GM21717 (cell line): ENCODE measurements around the gene CCDC187.

Experiments
- ATAC-seq: cut with Tn5 transposase; IDR thresholded peaks from one replicate; pipeline ENCODE4 v1.9.1; 2021; ENCODE audit warnings: mild to moderate bottlenecking, moderate library complexity; ENCODE audit not compliant: unreplicated experiment

The CCDC187 gene

DNA sequence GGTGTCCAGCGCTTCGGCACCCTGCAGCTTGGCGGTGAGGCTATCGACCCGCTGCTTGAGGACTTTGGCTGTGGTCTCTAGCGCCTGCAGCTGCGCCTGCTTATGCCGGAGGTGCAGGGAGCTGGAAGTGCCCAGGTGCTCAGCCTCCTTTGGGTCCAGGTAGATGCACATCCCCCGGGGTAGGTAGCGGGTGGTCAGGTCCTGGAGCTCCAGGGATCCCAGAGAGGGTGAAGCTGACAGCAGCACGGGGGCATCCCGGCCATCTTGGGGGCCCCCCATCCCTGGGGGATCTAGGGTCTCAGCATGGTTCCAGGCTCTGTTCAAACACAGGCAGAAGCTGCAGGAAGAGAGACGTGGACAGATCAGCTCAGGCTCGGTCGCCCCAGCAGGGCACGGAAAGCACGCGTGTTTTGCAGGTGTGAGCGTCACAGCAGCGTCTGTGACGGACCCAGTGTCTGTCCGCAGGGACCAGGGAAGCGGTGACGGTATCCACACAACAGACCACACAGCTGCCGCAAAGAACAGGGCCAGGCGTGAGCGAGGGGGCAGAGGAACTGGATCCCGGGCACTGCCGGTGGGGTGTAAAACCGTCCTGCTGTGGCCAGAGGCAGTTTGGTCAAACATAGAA, 17.4 kb downstream of the CCDC187 start:
- ATAC-seq: no peak

DNA sequence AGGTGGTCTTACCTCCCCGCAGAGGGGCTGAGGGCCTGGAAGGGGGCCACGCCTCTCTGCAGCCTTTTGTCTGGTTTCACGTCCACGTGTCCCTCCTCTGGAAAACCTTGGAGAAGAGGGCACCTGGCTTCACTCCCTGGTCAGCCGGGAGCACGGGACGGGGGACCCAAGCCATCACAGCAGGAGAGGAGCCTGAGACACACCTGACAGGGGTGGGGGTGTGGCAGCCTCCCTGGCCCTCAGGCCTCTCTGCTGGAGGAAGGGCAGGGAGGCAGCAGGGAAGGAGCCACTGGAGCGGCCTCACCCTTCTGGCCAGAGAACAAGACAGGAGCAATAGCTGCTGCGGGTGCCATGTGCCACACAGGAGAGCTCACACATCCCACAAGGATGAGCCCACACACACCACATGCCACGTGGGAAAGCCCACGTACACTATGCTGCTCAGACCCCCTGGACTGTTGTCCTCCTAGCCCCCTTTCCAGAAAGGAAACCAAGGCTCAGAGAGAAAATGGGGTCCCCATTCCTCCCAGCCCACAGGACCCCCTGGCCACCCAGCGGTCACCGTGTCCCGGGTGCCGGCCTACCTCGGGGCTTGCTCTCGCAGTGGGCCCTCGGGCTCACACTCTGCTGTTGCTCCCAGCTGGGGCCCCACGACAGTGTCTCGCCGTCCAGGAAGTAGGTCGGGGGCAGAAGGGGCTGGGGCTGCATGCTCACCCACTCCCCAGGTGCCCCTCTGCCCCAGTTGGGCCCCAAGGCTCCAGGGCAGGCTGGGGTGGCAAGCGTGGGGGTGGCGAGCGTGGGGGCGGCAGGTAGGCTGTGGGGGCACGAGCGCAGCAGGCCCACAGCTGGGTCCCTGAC, 18.2 kb downstream of the CCDC187 start:
- no peak for ATAC-seq

DNA sequence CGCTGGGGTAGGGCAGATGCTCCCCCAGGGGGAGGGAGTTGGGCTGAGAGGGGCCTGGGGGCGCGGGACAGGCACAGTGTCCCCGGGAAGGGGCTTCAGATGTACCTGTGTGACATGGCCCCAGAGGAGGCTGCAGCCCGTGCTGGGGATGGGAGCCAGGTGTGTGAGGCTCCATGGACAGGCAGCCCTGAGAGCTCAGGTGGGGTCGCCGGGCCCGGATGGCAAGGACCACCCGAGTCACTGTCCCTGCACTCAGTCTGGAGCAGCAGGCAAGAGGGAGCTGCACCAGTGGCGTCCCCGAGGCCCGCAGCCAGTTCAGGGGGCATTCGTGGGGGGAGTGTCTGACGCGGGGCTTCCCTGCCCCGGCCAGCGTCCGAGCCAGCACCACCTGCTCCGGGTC, 18.9 kb downstream of the CCDC187 start:
- no peak for ATAC-seq

DNA sequence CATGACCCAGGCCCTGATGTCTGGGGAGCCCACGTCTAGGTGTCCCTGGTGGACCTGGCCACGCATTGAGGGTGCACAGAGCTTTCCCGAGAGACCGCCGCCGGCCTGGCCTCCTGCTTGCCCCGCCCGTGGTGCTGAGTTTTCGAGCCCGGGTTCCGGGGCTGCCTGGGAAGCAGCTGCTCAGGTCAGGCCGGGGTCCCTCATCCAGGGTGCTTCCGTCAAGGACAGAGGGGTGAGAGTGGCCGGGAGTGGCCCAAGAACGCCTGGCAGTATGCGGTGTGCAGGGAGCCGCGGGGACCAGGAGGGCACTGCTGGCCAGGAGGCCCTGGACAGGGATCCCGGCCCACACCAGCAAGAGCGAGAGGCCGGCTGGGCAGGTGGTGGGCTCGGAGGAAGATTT, 19.6 kb downstream of the CCDC187 start:
- ATAC-seq: no peak

DNA sequence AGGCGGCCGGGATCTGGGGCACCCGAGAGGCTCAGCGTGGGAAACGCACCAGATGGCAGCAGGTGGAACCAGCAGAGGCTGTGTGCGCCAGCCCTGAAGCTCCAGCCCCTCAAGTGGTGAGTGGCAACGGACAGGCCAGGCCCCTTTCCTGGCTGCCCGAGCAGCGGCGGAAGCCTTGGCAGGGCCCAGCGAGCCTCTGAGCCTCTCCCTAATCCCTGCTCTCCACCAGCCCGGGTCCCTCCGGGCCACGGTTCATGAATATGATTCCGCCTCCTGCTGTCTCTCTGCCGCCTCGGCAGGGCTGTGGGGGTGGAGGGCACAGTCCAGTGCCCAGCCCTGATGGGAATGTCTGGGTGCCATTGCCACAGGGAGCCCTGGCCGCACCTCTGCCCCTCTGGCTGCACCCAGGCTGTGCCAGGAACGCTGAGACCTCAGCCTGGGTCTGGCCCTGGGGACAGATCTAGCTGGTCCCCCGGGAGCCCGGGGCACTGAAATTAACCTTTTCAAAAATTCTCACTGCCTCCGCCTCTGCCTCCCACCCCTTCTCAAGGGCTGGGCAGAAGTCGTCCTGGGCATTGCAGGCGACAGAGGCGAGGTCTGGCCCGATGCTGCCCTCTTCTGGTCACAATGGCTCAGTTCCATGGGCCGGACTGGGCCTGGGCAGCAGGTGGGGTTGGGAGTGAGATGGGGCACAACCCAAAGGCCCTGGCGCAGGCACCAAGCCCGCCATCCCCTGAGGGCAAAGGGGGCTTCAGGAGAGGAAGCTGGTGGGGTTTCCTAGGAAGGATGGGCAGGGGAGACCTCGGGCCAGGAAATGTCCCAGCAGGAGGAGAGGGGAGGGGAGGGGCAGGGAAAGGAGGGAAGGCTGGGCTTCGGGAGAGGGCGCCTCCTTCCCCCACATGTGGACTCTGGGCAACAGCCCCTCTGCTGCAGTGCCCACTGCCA, 20.3 kb downstream of the CCDC187 start:
- ATAC-seq: peak; percentile 66

DNA sequence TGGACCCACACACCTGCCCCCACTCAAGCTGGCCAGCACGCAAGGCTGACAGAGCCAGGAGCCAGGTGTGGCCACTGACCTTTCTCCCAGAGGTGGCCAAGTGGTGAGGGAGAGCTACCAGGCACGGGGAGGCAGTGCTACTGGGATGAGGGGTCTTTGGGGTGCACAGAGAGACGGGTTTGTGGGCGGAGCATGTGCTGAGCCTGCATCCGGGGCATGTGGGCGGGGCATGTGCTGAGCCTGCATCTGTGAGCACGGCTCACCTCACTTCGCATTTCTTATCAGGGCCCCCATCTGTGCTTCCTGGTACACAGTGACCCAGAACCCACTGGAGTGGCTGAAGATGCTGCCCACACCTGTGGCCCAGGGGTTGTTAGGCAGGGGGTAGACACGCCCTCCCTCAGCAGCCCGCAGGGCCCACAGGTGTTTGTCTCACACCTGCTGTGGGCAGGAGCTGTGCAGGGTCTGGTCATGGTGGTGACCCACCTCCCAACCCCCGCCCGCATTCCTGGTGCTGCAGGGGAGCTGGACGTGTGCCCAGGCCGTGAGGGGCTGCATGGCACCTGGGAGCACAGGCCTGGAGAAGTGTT, 21.5 kb downstream of the CCDC187 start:
- no peak for ATAC-seq

DNA sequence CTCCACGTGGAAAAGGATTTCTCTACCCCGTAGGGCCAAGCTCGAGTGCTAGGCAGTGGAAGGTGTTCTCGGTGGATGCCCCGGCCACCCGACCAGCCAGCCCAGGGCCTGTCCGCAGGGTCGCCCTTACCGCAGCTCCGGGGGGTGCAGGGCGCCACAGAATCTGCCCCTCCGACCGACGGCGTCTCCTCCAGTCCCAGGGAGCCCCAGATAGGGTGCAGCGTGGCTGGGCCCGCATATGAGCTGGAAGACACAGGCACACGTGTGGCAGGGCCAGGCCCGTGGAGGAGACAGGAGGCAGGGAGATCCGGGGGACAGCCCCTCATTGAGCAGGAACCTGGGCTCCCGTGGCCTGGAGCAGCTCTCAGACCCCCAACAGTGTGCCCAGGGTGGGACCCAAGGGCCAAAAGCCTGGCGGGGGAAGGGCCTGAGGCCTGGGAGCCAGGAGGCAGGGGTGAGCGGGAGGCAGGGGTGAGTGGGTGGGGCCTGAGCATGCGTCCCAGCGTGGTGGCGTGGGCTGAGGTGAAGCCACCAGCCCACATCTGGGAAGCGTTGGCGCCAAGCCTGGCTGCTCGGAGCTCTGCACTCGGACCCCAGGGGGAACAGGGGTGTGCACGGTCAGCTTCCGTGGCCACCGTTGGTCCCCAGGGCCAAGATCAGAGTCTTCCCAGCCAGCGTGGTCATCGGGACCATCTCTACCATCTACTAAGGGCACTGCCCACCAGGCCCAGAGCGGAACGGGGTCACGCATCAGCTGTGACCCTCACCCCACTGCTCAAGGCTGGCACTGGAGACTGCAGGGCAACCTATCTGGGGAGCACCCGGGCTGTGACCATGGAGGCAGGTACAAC, 22.2 kb downstream of the CCDC187 start:
- ATAC-seq: no peak

DNA sequence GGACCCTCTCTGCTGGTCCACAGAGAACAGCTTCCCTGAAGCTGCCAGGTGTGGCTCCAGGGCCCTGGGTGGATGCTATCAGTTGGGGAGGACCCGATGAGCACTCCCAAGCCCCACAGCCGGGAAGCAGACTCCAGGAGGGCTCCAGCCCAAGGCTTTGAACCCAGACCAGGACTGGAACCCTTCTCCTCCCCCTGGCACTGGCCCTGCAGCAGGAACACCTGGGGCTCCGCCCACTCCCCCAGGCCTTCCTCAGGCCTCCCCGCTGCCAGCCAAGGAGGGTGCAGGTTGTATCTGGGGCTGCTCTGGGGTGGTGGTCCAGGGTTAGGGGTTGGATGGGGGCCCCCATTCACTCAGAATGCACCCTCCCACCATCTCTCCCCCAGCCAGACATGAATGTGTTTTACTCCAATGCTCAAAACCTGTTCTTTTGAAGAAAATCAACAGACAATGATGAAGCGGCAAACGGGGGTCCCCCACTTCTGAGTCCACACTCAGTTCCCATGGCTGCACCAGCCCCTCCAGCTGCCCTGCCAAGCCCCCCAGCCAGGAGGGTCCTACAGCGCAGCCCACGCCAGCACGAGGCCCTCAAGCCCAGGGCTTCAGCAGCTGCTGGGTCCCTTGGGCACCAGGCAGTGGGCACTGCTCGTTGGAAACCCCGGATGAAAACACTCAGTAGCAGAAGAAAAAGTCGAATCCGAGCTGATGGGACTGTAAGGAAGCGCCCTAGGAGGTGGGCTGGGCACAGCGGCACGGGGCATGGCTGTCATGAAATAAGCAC, 23.2 kb downstream of the CCDC187 start:
- ATAC-seq: no peak

DNA sequence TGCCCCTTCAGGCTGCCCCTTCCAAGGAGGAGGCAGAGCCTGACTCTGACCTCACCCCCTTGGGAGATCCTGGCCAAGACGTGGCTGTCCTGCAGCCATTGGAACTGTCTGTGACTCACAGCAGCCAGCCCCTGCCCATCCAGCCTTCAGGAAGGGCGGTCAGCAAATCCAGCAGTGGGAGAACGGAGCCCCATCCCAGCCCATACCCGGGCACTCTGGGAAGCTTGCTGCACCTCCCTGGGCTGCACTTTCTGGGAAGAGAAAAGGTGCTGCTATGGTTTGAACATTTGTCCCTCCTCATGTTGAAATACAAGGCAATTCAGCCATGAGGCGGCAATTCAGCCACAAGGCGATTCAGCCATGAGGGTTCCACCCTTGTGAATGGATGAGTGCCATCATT, 24.4 kb downstream of the CCDC187 start:
- ATAC-seq: no peak

DNA sequence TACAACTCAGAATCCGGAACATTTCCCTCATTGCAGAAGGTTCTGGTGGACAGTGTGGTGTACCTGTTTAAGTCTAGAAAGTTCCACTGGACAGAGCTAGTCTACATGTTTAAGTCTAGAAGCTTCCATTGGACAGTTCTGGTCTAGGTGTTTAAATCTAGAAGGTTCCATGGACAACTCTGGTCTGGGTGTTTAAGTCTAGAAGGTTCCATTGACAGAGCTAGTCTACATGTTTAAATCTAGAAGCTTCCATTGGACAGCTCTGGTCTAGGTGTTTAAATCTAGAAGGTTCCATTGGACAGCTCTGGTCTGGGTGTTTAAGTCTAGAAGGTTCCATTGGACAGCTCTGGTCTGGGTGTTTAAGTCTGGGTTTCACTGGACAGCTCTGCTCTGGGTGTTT, 25.0 kb downstream of the CCDC187 start:
- ATAC-seq: no peak

DNA sequence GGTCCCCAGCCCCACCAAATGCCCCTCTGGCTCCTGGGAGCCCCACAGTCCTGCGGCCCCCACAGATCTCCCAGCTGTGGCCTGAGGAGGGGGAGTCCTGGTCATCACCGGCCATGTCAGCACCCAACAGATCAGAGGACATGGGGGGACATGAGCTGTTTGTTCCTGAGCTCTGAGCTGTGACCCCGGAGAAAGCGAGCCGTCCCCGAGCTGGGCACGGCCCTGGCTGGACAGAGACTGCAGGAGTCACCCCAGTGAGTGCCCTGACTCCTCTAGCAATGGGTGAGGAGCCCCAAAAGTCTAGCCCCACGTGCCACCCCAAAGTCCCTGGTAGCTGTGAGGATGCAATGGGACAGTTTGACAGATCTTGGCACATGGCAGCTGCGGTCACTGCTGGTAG, 25.7 kb downstream of the CCDC187 start:
- no peak for ATAC-seq

DNA sequence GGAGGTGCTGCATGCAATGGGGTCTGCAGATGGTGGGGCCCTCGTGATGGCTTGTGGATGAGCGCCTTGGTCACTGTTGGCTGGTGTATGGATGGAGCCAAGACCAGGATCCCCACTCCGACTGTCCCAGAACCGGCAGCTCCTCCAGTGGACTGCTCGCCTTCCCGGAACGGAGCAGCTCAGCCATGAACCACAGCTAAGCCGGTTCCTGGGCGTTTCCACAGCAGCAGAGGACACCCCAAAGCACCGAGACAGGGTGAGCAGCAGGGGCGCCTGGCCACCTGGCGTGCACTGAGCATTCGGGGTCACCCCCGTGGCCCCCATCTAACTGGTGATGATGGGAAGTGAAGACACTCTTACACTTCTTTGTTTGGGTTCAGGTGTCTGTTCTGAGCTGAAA, 26.1 kb downstream of the CCDC187 start:
- ATAC-seq: no peak

DNA sequence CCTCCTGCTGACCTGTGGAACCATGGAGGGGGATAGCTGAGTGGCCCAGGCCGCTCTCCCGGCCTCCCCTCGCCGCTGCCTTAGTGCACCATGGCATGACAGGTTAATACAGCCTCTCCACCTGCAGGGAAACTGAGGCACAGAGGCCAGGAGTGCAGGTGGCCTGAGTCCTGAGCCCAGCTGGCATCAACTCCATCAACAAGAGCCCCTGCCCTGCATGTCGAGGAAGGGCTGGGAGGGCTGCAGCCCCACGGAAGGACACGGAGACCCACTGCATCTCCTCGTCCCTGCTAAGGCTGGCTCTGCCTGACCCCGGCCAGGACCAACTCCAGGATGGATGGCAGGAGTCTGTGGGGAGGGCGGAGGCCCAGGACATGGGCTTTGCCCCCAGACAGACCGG, 27.2 kb downstream of the CCDC187 start:
- no peak for ATAC-seq

DNA sequence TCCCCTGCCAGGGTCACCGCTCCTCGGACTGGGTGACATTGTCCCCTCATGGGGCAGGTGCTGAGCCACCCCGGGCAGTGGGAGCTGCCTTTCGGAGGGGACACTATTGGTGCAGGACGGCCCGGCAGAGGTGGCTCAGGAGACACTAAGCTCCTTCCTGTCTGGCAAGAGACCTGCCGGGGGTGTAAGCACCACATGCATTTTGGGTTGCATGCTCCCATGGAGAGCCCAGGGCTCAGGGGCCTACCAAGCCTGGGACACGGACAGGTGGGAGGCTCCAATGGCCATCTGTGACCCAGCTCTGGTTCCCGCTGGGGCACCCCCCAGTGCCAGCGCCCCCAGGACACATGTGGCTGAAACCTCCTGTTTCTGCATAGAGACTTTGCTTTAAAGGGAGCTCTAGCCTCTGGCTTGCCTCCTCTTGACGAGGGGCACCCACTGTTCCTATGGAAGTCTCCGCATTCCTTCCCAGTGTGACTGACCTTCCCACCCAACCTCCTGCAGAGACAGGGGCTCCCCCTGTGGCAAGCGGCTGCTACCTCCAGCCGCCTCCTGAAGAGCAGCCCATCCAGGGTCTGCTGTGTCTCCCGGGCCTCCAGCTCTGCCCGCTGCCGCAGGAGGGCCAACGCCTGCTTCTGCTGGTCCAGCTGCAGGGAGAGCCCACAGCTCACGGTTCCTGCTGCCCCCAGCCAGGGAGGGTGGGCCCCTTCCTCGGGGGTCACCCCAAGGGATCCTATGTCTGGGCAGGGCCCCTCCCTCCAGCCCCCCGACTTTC, 28.1 kb downstream of the CCDC187 start:
- no peak for ATAC-seq

DNA sequence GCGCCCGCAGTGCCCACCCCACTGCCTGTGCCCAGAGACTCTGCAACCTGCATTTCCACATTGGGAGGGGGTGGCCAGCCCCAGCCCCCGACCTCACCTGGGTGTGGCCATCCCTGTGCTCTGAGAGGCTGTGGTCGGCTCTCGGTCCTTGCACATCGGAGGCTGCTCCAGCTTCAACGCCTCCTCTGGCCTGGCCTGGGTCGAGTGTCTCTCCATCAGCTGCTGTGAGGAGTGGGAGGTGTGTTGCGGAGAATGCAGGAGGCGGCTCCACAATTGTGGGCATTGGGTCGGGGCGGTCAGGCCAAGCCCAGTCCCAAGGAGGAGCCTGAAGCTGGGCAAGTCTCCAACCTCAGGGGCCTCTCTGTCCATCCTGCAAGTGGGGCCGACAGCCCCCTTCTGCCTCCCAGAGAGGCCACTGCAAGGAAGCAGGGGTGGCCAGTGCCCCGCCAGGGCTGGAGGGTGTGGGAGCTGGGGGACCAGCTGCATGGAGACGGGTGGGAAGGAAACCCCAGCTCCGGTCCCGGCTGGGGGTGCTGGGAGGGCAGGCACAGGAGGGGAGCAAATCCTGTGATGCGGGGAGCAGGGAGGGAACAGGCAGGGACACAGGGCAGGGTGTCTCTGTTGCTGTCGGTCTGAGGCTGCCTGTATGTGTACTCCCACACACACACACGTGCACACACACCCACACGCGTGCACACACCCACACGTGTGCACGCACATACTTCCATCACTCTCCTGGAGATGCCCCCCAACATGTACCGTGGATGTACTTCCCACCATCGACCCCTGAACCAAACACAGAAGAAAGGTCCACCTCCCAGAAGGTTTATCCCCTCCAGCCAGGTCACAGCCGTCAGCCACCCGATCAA, 28.9 kb downstream of the CCDC187 start:
- no peak for ATAC-seq

DNA sequence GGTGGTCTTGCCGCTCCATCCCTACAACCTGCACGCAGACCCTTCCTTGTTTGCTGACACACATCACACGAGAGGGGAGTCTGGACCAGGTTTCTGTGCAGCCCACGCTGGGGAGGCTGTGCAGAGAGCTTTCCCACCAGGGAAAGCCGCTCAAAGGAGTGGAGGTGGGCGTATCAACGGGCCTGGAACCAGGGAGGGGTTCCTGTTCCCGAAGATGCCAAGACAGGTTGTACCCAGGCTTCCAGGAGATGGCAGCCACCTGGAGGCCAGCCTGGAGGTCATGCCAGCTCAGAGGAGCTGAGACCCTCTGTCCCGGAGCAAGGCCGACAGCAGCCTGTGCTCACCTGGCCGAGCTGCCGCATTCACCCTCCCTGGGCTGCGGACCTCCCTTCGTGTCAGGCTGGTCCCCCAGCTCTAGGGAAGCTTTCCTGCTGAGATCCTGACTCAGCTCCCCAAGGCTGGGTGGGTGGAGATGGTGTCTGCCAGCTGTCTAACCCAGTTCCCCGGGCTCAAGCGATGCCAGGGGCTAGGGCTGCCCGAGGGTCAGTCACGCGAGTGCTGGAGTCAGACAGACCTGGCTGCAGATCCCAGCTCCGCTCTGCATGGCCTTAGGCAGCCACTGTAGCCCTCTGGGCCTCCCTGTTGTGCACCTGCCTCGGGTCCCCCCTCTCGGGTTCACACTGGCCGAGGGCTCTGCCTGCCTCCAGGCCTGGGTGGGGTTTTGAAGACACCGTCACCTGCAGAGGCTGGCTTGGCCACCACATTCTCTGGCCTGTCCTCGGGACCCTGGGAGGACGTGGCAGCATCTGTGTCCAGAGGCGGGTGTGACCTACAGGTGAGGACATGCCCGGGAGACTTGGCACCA, 29.7 kb downstream of the CCDC187 start:
- ATAC-seq: no peak
